HEK293 (cell line): ENCODE data around the gene COX6A1.
A peak's percentile ranks its signal among the peaks of the same experiment; 100 is the strongest.

Source experiments
- CTCF ChIA-PET: fragments of 350-600 bp; formaldehyde crosslinking; extraction: SDS; loops from one replicate; lab custom pipeline; 2021; ENCODE audit warnings: antibody characterized with exemption; lab: Yijun Ruan, JAX
- POLR2A ChIA-PET: fragments of 300-600 bp; formaldehyde crosslinking; extraction: SDS; loops from one replicate; lab custom pipeline; 2020; ENCODE audit warnings: antibody characterized with exemption, inconsistent platforms; lab: Yijun Ruan, JAX
- H3K27ac ChIP-seq: fragments of 200-500 bp; sonication (Bioruptor generic); 2 replicates; pipeline ENCODE4 v1.5.1; 2014; ENCODE audit warnings: low read depth, low read length, control low read depth, inconsistent platforms; ENCODE audit errors: extremely low read depth
- H3K36me3 ChIP-seq, 2 experiments: fragments of 200-500 bp in 1 of 2; sonication (Bioruptor generic) in 1 of 2; 1 replicate in 1 of 2; 2 replicates in 1 of 2; pipeline ENCODE4 v1.5.1; 2014 to 2017; ENCODE audit warnings: inconsistent platforms in 2 of 2, low read length in 2 of 2; ENCODE audit not compliant: control insufficient read depth in 2 of 2, insufficient read depth in 1 of 2
- H3K4me1 ChIP-seq: fragments of 200-500 bp; sonication (Bioruptor generic); 2 replicates; pipeline ENCODE4 v1.5.1; 2014; ENCODE audit warnings: mild to moderate bottlenecking, low read length, inconsistent platforms; ENCODE audit not compliant: control insufficient read depth, insufficient read depth
- H3K4me3 ChIP-seq: 2 replicates; pipeline ENCODE4 v1.5.1; 2011; ENCODE audit warnings: low read depth, mild to moderate bottlenecking, control low read depth, low read length, moderate library complexity
- H3K9me3 ChIP-seq: fragments of 200-500 bp; sonication (Bioruptor generic); 2 replicates; pipeline ENCODE4 v1.5.1; 2014; ENCODE audit warnings: low read depth, low read length, inconsistent platforms; ENCODE audit not compliant: control insufficient read depth, insufficient read depth
- SP7 ChIP-seq: fragments of 450-650 bp; formaldehyde crosslinking; IDR thresholded peaks from 2 replicates; pipeline ENCODE4 v1.5.1; 2016; ENCODE audit warnings: missing biosample characterization, missing genetic modification characterization
- ZBTB17 ChIP-seq: fragments of 450-650 bp; formaldehyde crosslinking; IDR thresholded peaks from 2 replicates; pipeline ENCODE4 v1.5.1; 2016; ENCODE audit warnings: missing biosample characterization, missing genetic modification characterization
- ZNF600 ChIP-seq: fragments of 450-650 bp; formaldehyde crosslinking; IDR thresholded peaks from 2 replicates; pipeline ENCODE4 v1.5.1; 2016; ENCODE audit warnings: missing biosample characterization, missing genetic modification characterization

The COX6A1 gene

GRCh38 chr12:120490325-120490724, 52.4 kb downstream of the COX6A1 start:
- Histone ChIP-seq H3K36me3 (peaks cover 0 to 10% of the 10 kb centered on the region in 2 experiments; a peak in 1 of 3 replicates), H3K4me3 (no peak overlapping the region), H3K27ac (no peak overlapping the region), H3K4me1 (peaks cover 2% of the 10 kb centered on the region; the same call in 1 of the 2 replicates), H3K9me3 (no peaks in the 10 kb centered on the region)
- TF ChIP-seq ZBTB17 (tag by site-specific recombination) (peak; percentile 51), ZNF600 (tag by site-specific recombination) (no peak), SP7 (peak; percentile 61; the same call in 1 of the 2 replicates)
- POLR2A ChIA-PET: interaction anchor here (0.6 to 2.1 kb wide), 3 partner anchors 16 to 51 kb away, joined by 3 to 6 read pairs (median 5); partner anchors contain the start of gene SRSF9
- CTCF ChIA-PET: interaction anchor here (0.5 to 2.3 kb wide), 4 partner anchors 15 to 1274 kb away, joined by 4 to 10 read pairs (median 6); no protein-coding TSS in a partner anchor
